ENCODE data around the gene SYNE1.

The SYNE1 gene

DNA sequence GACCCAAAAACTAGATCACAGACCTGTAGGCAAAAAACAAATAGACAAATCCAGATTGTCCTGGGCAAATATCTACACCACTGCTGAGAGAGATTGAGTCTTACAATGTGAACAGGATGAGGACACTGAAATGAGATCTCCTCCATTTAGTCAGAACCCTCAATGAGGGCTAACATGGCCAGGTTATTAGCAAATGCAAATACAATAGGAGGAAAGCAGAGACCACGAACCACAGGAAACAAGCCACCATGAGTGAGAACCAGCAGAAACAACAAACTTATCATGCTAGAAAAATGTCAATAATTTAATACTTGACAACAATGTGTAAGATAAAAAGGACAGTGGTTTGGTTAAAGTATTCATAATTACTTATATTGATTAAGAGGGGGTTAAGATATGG is 162.8 kb downstream of the SYNE1 start:
- Histone ChIP-seq H3K9me2 (replicated peaks; ENCODE audit: insufficient read depth, low read length) (no peaks in the 10 kb centered on the region), H2AFZ (ENCODE audit: low read depth, low read length, severe bottlenecking) (no peak overlapping the region), H3K36me3 (ENCODE audit: low read length) (no peaks in the 10 kb centered on the region), H3F3A (ENCODE audit: insufficient read depth) (no peaks in the 10 kb centered on the region), H3K9me3 (ENCODE audit: insufficient read depth, low read length) (no peaks in the 10 kb centered on the region), H4K20me1 (ENCODE audit: low read depth, low read length) (peaks cover 3% of the 10 kb centered on the region; the same call in 1 of the 2 replicates), H3K4me3 (ENCODE audit: insufficient read depth, low read length, poor library complexity, severe bottlenecking) (no peak overlapping the region), H3K4me2 (ENCODE audit: low read depth, low read length, poor library complexity, severe bottlenecking) (no peak overlapping the region), H3K79me2 (ENCODE audit: insufficient read depth, low read length) (no peaks in the 10 kb centered on the region), H3K27ac (ENCODE audit: low read depth, low read length) (no peak overlapping the region), H3K27me3 (ENCODE audit: low read length) (no peaks in the 10 kb centered on the region), H3K9ac (ENCODE audit: low read length) (no peak overlapping the region)
- TF ChIP-seq, protein P1, sequence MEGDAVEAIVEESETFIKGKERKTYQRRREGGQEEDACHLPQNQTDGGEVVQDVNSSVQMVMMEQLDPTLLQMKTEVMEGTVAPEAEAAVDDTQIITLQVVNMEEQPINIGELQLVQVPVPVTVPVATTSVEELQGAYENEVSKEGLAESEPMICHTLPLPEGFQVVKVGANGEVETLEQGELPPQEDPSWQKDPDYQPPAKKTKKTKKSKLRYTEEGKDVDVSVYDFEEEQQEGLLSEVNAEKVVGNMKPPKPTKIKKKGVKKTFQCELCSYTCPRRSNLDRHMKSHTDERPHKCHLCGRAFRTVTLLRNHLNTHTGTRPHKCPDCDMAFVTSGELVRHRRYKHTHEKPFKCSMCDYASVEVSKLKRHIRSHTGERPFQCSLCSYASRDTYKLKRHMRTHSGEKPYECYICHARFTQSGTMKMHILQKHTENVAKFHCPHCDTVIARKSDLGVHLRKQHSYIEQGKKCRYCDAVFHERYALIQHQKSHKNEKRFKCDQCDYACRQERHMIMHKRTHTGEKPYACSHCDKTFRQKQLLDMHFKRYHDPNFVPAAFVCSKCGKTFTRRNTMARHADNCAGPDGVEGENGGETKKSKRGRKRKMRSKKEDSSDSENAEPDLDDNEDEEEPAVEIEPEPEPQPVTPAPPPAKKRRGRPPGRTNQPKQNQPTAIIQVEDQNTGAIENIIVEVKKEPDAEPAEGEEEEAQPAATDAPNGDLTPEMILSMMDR (IDR thresholded peaks at IDR 0.05; ENCODE audit: insufficient read depth, low read length, poor library complexity, severe bottlenecking) = no peak
- TF ChIP-seq EZH2phosphoT487 (conservative IDR thresholded peaks at IDR 0.05; ENCODE audit: low read length) = no peak

DNA sequence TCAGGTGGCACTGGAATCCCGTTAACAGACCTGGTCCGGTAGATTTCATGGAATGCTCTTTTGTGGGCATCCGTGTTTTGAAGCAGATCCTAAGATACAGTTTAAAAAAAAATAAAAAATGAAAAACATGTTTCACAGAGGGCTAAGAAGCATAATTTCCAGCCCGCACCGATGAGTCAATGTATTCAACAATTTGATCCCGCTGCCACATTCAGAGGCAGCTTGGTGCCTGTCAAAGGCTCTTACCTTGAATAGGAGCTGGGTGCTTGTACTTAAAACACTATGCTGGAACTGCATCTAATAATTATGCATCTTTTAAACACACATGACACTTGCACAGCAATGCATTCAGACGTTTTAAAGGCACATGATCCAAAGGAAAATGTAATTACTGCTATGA is 164.8 kb downstream of the SYNE1 start:
- no peak for TF ChIP-seq EZH2phosphoT487 (conservative IDR thresholded peaks at IDR 0.05; ENCODE audit: low read length)
- TF ChIP-seq, protein P1 (IDR thresholded peaks at IDR 0.05; ENCODE audit: insufficient read depth, low read length, poor library complexity, severe bottlenecking) = no peak
- H3F3A ChIP-seq (ENCODE audit: insufficient read depth) = no peaks in the 10 kb centered on the region
- H3K9me3 ChIP-seq (ENCODE audit: insufficient read depth, low read length) = no peaks in the 10 kb centered on the region
- H4K20me1 ChIP-seq (ENCODE audit: low read depth, low read length) = peaks cover 3% of the 10 kb centered on the region; the same call in 1 of the 2 replicates
- H3K4me2 ChIP-seq (ENCODE audit: low read depth, low read length, poor library complexity, severe bottlenecking) = no peak overlapping the region
- no peaks in the 10 kb centered on the region for H3K27me3 ChIP-seq (ENCODE audit: low read length)
- no peak overlapping the region for H3K9ac ChIP-seq (ENCODE audit: low read length)
- H3K9me2 ChIP-seq (replicated peaks; ENCODE audit: insufficient read depth, low read length) = no peaks in the 10 kb centered on the region
- no peak overlapping the region for H3K4me3 ChIP-seq (ENCODE audit: insufficient read depth, low read length, poor library complexity, severe bottlenecking)
- H3K79me2 ChIP-seq (ENCODE audit: insufficient read depth, low read length) = no peaks in the 10 kb centered on the region
- H3K36me3 ChIP-seq (ENCODE audit: low read length) = no peaks in the 10 kb centered on the region
- H2AFZ ChIP-seq (ENCODE audit: low read depth, low read length, severe bottlenecking) = no peak overlapping the region
- no peak overlapping the region for H3K27ac ChIP-seq (ENCODE audit: low read depth, low read length)

DNA sequence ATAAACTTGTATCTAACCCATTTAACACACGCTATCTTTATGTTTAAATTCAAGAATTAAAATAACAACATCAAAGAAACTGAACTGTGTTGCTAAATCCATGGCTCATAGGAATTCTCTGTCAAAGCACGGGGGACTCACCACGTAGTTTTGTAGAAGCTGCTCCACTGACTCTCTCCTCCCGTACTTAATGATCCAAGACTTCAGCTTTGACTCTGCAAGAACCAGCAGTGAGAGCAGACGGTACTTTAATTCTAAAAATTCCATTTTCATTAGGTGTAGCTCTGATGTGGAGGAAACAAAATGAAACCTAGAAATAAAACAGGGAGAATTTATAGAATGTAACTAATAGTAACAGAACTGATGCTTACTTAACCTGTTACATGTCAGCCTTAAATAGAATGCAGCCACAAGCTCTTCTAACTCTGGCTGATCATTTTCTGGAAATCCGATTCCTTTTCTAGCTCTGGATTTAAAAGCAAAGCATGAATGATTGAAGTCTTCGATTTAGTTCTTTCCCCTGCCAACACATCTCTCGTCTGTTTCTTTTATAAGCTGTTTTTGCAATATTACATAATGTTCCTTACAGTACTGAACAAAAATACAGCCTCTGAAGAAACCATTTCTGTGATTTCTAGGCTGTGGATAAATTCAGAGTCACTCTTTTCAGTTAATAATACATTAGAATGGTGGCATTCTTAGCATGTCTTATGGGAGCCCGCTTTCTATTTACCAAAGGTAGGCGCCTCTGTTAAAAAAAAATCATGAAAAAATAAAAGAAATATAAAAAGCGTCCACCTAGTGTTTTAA is 165.5 kb downstream of the SYNE1 start:
- H3F3A ChIP-seq (ENCODE audit: insufficient read depth) = no peaks in the 10 kb centered on the region
- no peaks in the 10 kb centered on the region for H3K79me2 ChIP-seq (ENCODE audit: insufficient read depth, low read length)
- peaks cover 3% of the 10 kb centered on the region; the same call in 1 of the 2 replicates for H4K20me1 ChIP-seq (ENCODE audit: low read depth, low read length)
- no peak overlapping the region for H3K9ac ChIP-seq (ENCODE audit: low read length)
- no peak overlapping the region for H2AFZ ChIP-seq (ENCODE audit: low read depth, low read length, severe bottlenecking)
- H3K27me3 ChIP-seq (ENCODE audit: low read length) = no peaks in the 10 kb centered on the region
- H3K27ac ChIP-seq (ENCODE audit: low read depth, low read length) = no peak overlapping the region
- H3K4me3 ChIP-seq (ENCODE audit: insufficient read depth, low read length, poor library complexity, severe bottlenecking) = no peak overlapping the region
- TF ChIP-seq EZH2phosphoT487 (conservative IDR thresholded peaks at IDR 0.05; ENCODE audit: low read length) = no peak
- TF ChIP-seq, protein P1 (IDR thresholded peaks at IDR 0.05; ENCODE audit: insufficient read depth, low read length, poor library complexity, severe bottlenecking) = no peak
- no peaks in the 10 kb centered on the region for H3K9me2 ChIP-seq (replicated peaks; ENCODE audit: insufficient read depth, low read length)
- H3K36me3 ChIP-seq (ENCODE audit: low read length) = no peaks in the 10 kb centered on the region
- no peak overlapping the region for H3K4me2 ChIP-seq (ENCODE audit: low read depth, low read length, poor library complexity, severe bottlenecking)
- no peaks in the 10 kb centered on the region for H3K9me3 ChIP-seq (ENCODE audit: insufficient read depth, low read length)

Measured in SU-DHL-6 (cell line).